H1 (cell line): Measurements from ENCODE around the gene MPHOSPH10. TPM values are rescaled to one million over a fixed set of nuclear protein-coding genes. Genes with fewer than 3 reads are reported as not detected.

Experiments used
- CTCF ChIA-PET: fragments of 300-600 bp; sonication (Branson Sonifier 250); formaldehyde crosslinking; loops from one replicate; lab custom pipeline; 2021; ENCODE audit not compliant: partially characterized antibody; lab: Charles Lee
- POLR2A ChIA-PET: fragments of 300-600 bp; sonication (Branson Sonifier 250); formaldehyde crosslinking; loops from one replicate; lab custom pipeline; 2021; ENCODE audit warnings: inconsistent platforms; ENCODE audit not compliant: partially characterized antibody; lab: Charles Lee
- DNase-seq, 2 experiments: peaks; one replicate each; pipeline versions ENCODE4 v3.0.0 to v3.0.0-alpha.2; 2010 to 2022; ENCODE audit warnings: low spot score in 2 of 2, low read depth in 1 of 2, mixed read lengths in 1 of 2
- FAIRE-seq: peaks from 2 replicates; lab custom pipeline; 2011; peaks lifted over from hg19 to GRCh38; lab: Jason Lieb, UNC
- H2AFZ ChIP-seq: 2 replicates; pipeline ENCODE4 v1.8.1; 2012; ENCODE audit warnings: low read length, inconsistent platforms
- H2AK5ac ChIP-seq: 2 replicates; pipeline ENCODE4 v1.6.1; 2013; ENCODE audit warnings: low read depth, low read length
- H2BK120ac ChIP-seq: replicated peaks from 2 replicates; pipeline ENCODE3; 2013; ENCODE audit warnings: low read depth, low read length, inconsistent platforms
- H2BK12ac ChIP-seq: 2 replicates; pipeline ENCODE4 v1.6.1; 2013; ENCODE audit warnings: low read depth, low read length
- H2BK15ac ChIP-seq: 2 replicates; pipeline ENCODE4 v1.6.1; 2013; ENCODE audit warnings: low read length
- H2BK20ac ChIP-seq: 2 replicates; pipeline ENCODE4 v1.6.1; 2013; ENCODE audit warnings: low read length
- H2BK5ac ChIP-seq: 2 replicates; pipeline ENCODE4 v1.6.1; 2013; ENCODE audit warnings: low read depth, low read length
- H3K14ac ChIP-seq: 2 replicates; pipeline ENCODE4 v1.6.1; 2013; ENCODE audit warnings: inconsistent platforms; ENCODE audit not compliant: insufficient read length
- H3K18ac ChIP-seq: 2 replicates; pipeline ENCODE4 v1.6.1; 2013; ENCODE audit warnings: low read length; ENCODE audit errors: extremely low read depth
- H3K23ac ChIP-seq: 2 replicates; pipeline ENCODE4 v1.6.1; 2013; ENCODE audit warnings: inconsistent platforms; ENCODE audit not compliant: insufficient read length
- H3K23me2 ChIP-seq: 2 replicates; pipeline ENCODE4 v1.6.1; 2013; ENCODE audit warnings: low read depth, low read length
- H3K27ac ChIP-seq: 2 replicates; pipeline ENCODE4 v1.6.1; 2011; ENCODE audit warnings: low read depth, low read length, inconsistent platforms
- H3K27me3 ChIP-seq, 4 experiments: replicated peaks in 1 of 4; 1 replicate in 1 of 4; 2 replicates in 3 of 4; pipeline versions ENCODE4 v1.6.1 to v1.8.1; 2011 to 2013; ENCODE audit warnings: low read length in 3 of 4, mild to moderate bottlenecking in 3 of 4, inconsistent platforms in 2 of 4, mixed read lengths in 2 of 4, moderate library complexity in 1 of 4; ENCODE audit not compliant: control insufficient read depth in 3 of 4, insufficient read depth in 3 of 4; ENCODE audit errors: extremely low read depth in 1 of 4
- H3K36me3 ChIP-seq, 4 experiments: 2 replicates each; pipeline versions ENCODE4 v1.6.1 to v1.8.1; 2011 to 2013; ENCODE audit warnings: mild to moderate bottlenecking in 4 of 4, low read length in 3 of 4, moderate library complexity in 2 of 4, control low read depth in 1 of 4, inconsistent platforms in 1 of 4; ENCODE audit not compliant: insufficient read depth in 4 of 4, control insufficient read depth in 2 of 4
- H3K4ac ChIP-seq: replicated peaks from 2 replicates; pipeline ENCODE3; 2013; ENCODE audit warnings: low read length, low read depth, mixed read lengths, inconsistent platforms; ENCODE audit not compliant: insufficient read length
- H3K4me1 ChIP-seq, 4 experiments: replicated peaks in 1 of 4; 1 replicate in 1 of 4; 2 replicates in 3 of 4; pipeline versions ENCODE4 v1.6.1 to v1.8.1; 2011 to 2013; ENCODE audit warnings: low read length in 3 of 4, inconsistent platforms in 2 of 4, mixed read lengths in 1 of 4; ENCODE audit not compliant: insufficient read depth in 4 of 4, control insufficient read depth in 3 of 4
- H3K4me2 ChIP-seq, 2 experiments: 2 replicates each; pipeline versions ENCODE4 v1.6.1 to v1.8.1; 2011 to 2013; ENCODE audit warnings: low read depth in 2 of 2, low read length in 2 of 2, control low read depth in 1 of 2, inconsistent platforms in 1 of 2, mild to moderate bottlenecking in 1 of 2; ENCODE audit not compliant: insufficient read depth in 1 of 2
- H3K4me3 ChIP-seq, 4 experiments: fragments of 200-600, 300-600 bp in 1 of 4; sonication (generic), shearing (Covaris generic), sonication (Bioruptor Twin) in 1 of 4; 2 replicates each; pipeline versions ENCODE4 v1.5.1 to v1.8.1; 2011 to 2016; ENCODE audit warnings: low read length in 4 of 4, low read depth in 3 of 4, control low read depth in 2 of 4, inconsistent platforms in 2 of 4, mild to moderate bottlenecking in 2 of 4, mixed read lengths in 1 of 4, moderate library complexity in 1 of 4; ENCODE audit not compliant: insufficient read depth in 2 of 4; ENCODE audit errors: extremely low read depth in 1 of 4
- H3K56ac ChIP-seq: replicated peaks from 2 replicates; pipeline ENCODE3; 2013; ENCODE audit warnings: low read depth, mild to moderate bottlenecking, mixed read lengths, low read length, inconsistent platforms; ENCODE audit not compliant: insufficient read length
- H3K79me1 ChIP-seq: 2 replicates; pipeline ENCODE4 v1.6.1; 2013; ENCODE audit warnings: low read depth, low read length, control low read depth
- H3K79me2 ChIP-seq, 2 experiments: 2 replicates each; pipeline versions ENCODE4 v1.6.1 to v1.8.1; 2012 to 2013; ENCODE audit warnings: low read length in 2 of 2, mild to moderate bottlenecking in 2 of 2, inconsistent platforms in 1 of 2; ENCODE audit not compliant: insufficient read depth in 2 of 2, control insufficient read depth in 1 of 2
- H3K9ac ChIP-seq, 4 experiments: replicated peaks in 1 of 4; 1 replicate in 1 of 4; 2 replicates in 3 of 4; pipeline versions ENCODE4 v1.6.1 to v1.8.1; 2011 to 2013; ENCODE audit warnings: low read depth in 3 of 4, low read length in 3 of 4, control low read depth in 2 of 4, mild to moderate bottlenecking in 2 of 4, moderate library complexity in 2 of 4, inconsistent platforms in 1 of 4; ENCODE audit errors: extremely low read depth in 1 of 4
- H3K9me3 ChIP-seq, 2 experiments: 2 replicates each; pipeline versions ENCODE4 v1.6.1 to v1.8.1; 2012 to 2013; ENCODE audit warnings: mild to moderate bottlenecking in 2 of 2, moderate library complexity in 2 of 2, control low read depth in 1 of 2, inconsistent platforms in 1 of 2, low read depth in 1 of 2, low read length in 1 of 2, mixed read lengths in 1 of 2; ENCODE audit not compliant: insufficient read depth in 2 of 2
- H4K20me1 ChIP-seq, 2 experiments: replicated peaks in 1 of 2; 2 replicates each; pipeline versions ENCODE3 to v1.8.1; 2011 to 2013; ENCODE audit warnings: inconsistent platforms in 2 of 2, low read length in 2 of 2, mild to moderate bottlenecking in 1 of 2; ENCODE audit not compliant: insufficient read depth in 2 of 2, control insufficient read depth in 1 of 2
- H4K5ac ChIP-seq: 2 replicates; pipeline ENCODE4 v1.6.1; 2013; ENCODE audit warnings: low read length, low read depth, mixed read lengths, inconsistent platforms; ENCODE audit not compliant: insufficient read length
- H4K8ac ChIP-seq: 2 replicates; pipeline ENCODE4 v1.8.0; 2013; ENCODE audit warnings: mild to moderate bottlenecking, moderate library complexity, low read length, inconsistent platforms; ENCODE audit not compliant: insufficient read depth; ENCODE audit errors: extremely low read depth
- H4K91ac ChIP-seq: replicated peaks from 2 replicates; pipeline ENCODE3; 2013; ENCODE audit warnings: low read length, mixed read lengths, inconsistent platforms; ENCODE audit not compliant: insufficient read length
- ASH2L ChIP-seq: fragments of 200-600, 300-600 bp; sonication (generic); IDR thresholded peaks from one replicate; pipeline ENCODE4 v1.7.1; 2017; ENCODE audit warnings: low read length
- BCL11A ChIP-seq, 2 experiments: IDR thresholded peaks; one replicate each; pipeline ENCODE4 v1.6.1; 2011; ENCODE audit warnings: low read depth in 2 of 2, low read length in 2 of 2, mild to moderate bottlenecking in 2 of 2
- CTBP2 ChIP-seq: IDR thresholded peaks from 2 replicates; pipeline ENCODE4 v1.7.0; 2011; ENCODE audit warnings: borderline replicate concordance, mild to moderate bottlenecking, moderate library complexity, mixed read lengths, low read length; ENCODE audit not compliant: insufficient read depth, insufficient read length
- SAP30 ChIP-seq: fragments of 300-600 bp; sonication (generic); IDR thresholded peaks from 2 replicates; pipeline ENCODE4 v1.7.1; 2012; ENCODE audit warnings: low read length, moderate library complexity, mild to moderate bottlenecking, inconsistent platforms; ENCODE audit not compliant: insufficient read depth, insufficient replicate concordance
- SIN3A ChIP-seq, 2 experiments: IDR thresholded peaks in 1 of 2; conservative IDR thresholded peaks in 1 of 2; 2 replicates each; pipeline ENCODE4 v1.6.1; 2011 to 2012; ENCODE audit warnings: low read length in 2 of 2, improper control_type of control experiment in 1 of 2, low read depth in 1 of 2, mild to moderate bottlenecking in 1 of 2
- SP4 ChIP-seq: IDR thresholded peaks from 2 replicates; pipeline ENCODE4 v1.6.1; 2012; ENCODE audit warnings: low read length, inconsistent platforms
- SRF ChIP-seq: IDR thresholded peaks from 2 replicates; pipeline ENCODE4 v1.6.1; 2011; ENCODE audit warnings: mild to moderate bottlenecking, low read depth, low read length, moderate library complexity
- SUZ12 ChIP-seq: fragments of 200-600 bp; sonication (generic); IDR thresholded peaks from 2 replicates; pipeline ENCODE4 v1.6.1; 2012; ENCODE audit warnings: mild to moderate bottlenecking, inconsistent platforms, low read length, moderate library complexity, mixed read lengths
- WGBS, 2 experiments: shearing (Covaris generic) in 1 of 2; methylation state at CpG; one replicate each; pipeline versions ENCODE4 v1.1.6 to v1.1.7; 2013 to 2015; ENCODE audit warnings: low lambda C conversion rate in 2 of 2, mixed read lengths in 2 of 2, inconsistent platforms in 1 of 2, low coverage in 1 of 2, missing lambda C conversion rate in 1 of 2; ENCODE audit not compliant: insufficient replicate concordance in 2 of 2, insufficient coverage in 1 of 2, insufficient read length in 1 of 2; ENCODE audit errors: extremely low coverage in 1 of 2, missing lambda C conversion rate in 1 of 2; 5-methylcytosine and 5-hydroxymethylcytosine counted together
- polyA plus RNA-seq, 7 experiments: library from polyadenylated mRNA; depleted of rRNA in 3 of 7; stranded (reverse) in 5 of 7; unstranded in 2 of 7; fragments of >200 nt in 5 of 7; fragments of 200-250 nt in 2 of 7; gene quantifications; 1 replicate in 5 of 7; 2 replicates in 1 of 7; 4 replicates in 1 of 7; pipeline versions ENCODE4 v1.2.1 to v1.2.3, GENCODE V29; 2011 to 2013; ENCODE audit warnings: missing spikeins in 2 of 7, mixed read lengths in 2 of 7
- total RNA-seq: library from RNA; stranded (reverse); fragmentation: NEBNext Ultra II Directional; extraction: Animal tissue kit (Norgen Biotek cat#: 25700); gene quantifications from 2 replicates; pipeline ENCODE4 v1.2.1, GENCODE V29; 2021
- TF ChIP-seq, protein P1 (sequence below): IDR thresholded peaks from 2 replicates; pipeline ENCODE4 v1.6.1; 2012; ENCODE audit warnings: inconsistent platforms
- TF ChIP-seq, protein P2 (sequence below), 3 experiments: IDR thresholded peaks; 1 replicate in 2 of 3; 2 replicates in 1 of 3; pipeline versions ENCODE4 v1.5.1 to v1.6.1; 2011; ENCODE audit warnings: low read length in 3 of 3, mild to moderate bottlenecking in 3 of 3, inconsistent platforms in 2 of 3, low read depth in 1 of 3, moderate library complexity in 1 of 3; ENCODE audit not compliant: insufficient read depth in 1 of 3; ENCODE audit errors: control extremely low read depth in 1 of 3

Gene MPHOSPH10
- total and polyA plus RNA-seq, 2 of the 8 experiments (the other 6 are each of a cell fraction or from before 2014, with no cell fraction given), result 4.5 to 39.1 TPM

GRCh38 chr2:71129902-71130151 lies 607 bp upstream of the MPHOSPH10 start:
- no peak overlapping the region for H3K14ac ChIP-seq
- peak overlapping the region; percentile 82 for H3K18ac ChIP-seq
- ChIA-PET POLR2A (interaction anchor here (1.0 to 2.7 kb wide), 12 partner anchors 10 to 147 kb away, joined by 3 to 17 read pairs (median 7); partner anchors contain the start of gene NAGK), CTCF (interaction anchor here (1.5 to 3.6 kb wide), 2 partner anchors 30 to 62 kb away, joined by 6 to 28 read pairs; no protein-coding TSS in a partner anchor)
- H3K27me3 ChIP-seq, result no peaks in the 10 kb centered on the region
- H2BK120ac ChIP-seq, result no peak overlapping the region
- DNase-seq, result peak; percentile 38 to 90
- H3K23me2 ChIP-seq, result peaks cover 5% of the 10 kb centered on the region
- H3K9ac ChIP-seq, result peak overlapping the region; percentile 64 to 92 (median 86)
- peaks cover 0 to 51% of the 10 kb centered on the region in 2 experiments for H3K79me2 ChIP-seq
- FAIRE-seq, result no peak
- peak overlapping the region; percentile 63 to 84 for H3K4me2 ChIP-seq
- peaks cover 0 to 19% (median 8%) of the 10 kb centered on the region in 4 experiments; a peak in 6 of 8 replicates for H3K36me3 ChIP-seq
- 1% methylated on average over 17 of the region's 17 CpGs; no CpG with 5 or more reads in 1 of the 2 experiments for WGBS, 2 experiments
- H2AFZ ChIP-seq, result peak overlapping the region; percentile 35
- H3K79me1 ChIP-seq, result no peaks in the 10 kb centered on the region; the same call in 1 of the 2 replicates
- peak overlapping the region; percentile 83 to 98 (median 92) for H3K4me3 ChIP-seq
- peak overlapping the region; percentile 97 for H4K8ac ChIP-seq
- H2BK12ac ChIP-seq, result peak overlapping the region; percentile 69
- peak overlapping the region; percentile 88 for H4K5ac ChIP-seq
- H3K27ac ChIP-seq, result peak overlapping the region; percentile 80
- peak overlapping the region; percentile 93 for H2BK5ac ChIP-seq
- H4K20me1 ChIP-seq, result peaks cover 0 to 3% of the 10 kb centered on the region in 2 experiments
- peak overlapping the region; percentile 88 for H4K91ac ChIP-seq
- H3K56ac ChIP-seq, result peak overlapping the region; percentile 96
- H3K23ac ChIP-seq, result no peak overlapping the region
- H2BK15ac ChIP-seq, result peak overlapping the region; percentile 99
- H2AK5ac ChIP-seq, result 0 out of 2 replicates have a peak overlapping the region, but pooled peaks have one; percentile 28
- H3K4ac ChIP-seq, result no peak overlapping the region
- H3K4me1 ChIP-seq, result no peaks in the 10 kb centered on the region
- no peak overlapping the region for H2BK20ac ChIP-seq
- no peaks in the 10 kb centered on the region for H3K9me3 ChIP-seq
- TF ChIP-seq, protein P1, sequence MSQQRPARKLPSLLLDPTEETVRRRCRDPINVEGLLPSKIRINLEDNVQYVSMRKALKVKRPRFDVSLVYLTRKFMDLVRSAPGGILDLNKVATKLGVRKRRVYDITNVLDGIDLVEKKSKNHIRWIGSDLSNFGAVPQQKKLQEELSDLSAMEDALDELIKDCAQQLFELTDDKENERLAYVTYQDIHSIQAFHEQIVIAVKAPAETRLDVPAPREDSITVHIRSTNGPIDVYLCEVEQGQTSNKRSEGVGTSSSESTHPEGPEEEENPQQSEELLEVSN, result no peak
- TF ChIP-seq, protein P2, sequence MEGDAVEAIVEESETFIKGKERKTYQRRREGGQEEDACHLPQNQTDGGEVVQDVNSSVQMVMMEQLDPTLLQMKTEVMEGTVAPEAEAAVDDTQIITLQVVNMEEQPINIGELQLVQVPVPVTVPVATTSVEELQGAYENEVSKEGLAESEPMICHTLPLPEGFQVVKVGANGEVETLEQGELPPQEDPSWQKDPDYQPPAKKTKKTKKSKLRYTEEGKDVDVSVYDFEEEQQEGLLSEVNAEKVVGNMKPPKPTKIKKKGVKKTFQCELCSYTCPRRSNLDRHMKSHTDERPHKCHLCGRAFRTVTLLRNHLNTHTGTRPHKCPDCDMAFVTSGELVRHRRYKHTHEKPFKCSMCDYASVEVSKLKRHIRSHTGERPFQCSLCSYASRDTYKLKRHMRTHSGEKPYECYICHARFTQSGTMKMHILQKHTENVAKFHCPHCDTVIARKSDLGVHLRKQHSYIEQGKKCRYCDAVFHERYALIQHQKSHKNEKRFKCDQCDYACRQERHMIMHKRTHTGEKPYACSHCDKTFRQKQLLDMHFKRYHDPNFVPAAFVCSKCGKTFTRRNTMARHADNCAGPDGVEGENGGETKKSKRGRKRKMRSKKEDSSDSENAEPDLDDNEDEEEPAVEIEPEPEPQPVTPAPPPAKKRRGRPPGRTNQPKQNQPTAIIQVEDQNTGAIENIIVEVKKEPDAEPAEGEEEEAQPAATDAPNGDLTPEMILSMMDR (IDR thresholded peaks at IDR 0.05; ENCODE audit: control extremely low read depth in 1 of 3, insufficient read depth in 1 of 3, low read depth in 1 of 3, low read length in 3 of 3), result no peak
- TF ChIP-seq SUZ12 (no peak), SRF (no peak), SP4 (no peak), SAP30 (peak; percentile 54), SIN3A (conservative IDR thresholded peaks at IDR 0.05 in 1 of 2, IDR thresholded peaks at IDR 0.05 in 1 of 2; ENCODE audit: low read depth in 1 of 2, low read length in 2 of 2) (no peak), CTBP2 (no peak), ASH2L (peak; percentile 85), BCL11A (IDR thresholded peaks at IDR 0.05; ENCODE audit: low read depth in 2 of 2, low read length in 2 of 2) (no peak)
